Measurements from ENCODE around the gene PLTP. TPM values are rescaled to one million over a fixed set of nuclear protein-coding genes. Genes with fewer than 3 reads are reported as not detected.
A peak's percentile ranks its signal among the peaks of the same experiment; 100 is the strongest.

The PLTP gene
- polyA plus RNA-seq, 2 donors = 27.0 to 27.2 TPM

DNA sequence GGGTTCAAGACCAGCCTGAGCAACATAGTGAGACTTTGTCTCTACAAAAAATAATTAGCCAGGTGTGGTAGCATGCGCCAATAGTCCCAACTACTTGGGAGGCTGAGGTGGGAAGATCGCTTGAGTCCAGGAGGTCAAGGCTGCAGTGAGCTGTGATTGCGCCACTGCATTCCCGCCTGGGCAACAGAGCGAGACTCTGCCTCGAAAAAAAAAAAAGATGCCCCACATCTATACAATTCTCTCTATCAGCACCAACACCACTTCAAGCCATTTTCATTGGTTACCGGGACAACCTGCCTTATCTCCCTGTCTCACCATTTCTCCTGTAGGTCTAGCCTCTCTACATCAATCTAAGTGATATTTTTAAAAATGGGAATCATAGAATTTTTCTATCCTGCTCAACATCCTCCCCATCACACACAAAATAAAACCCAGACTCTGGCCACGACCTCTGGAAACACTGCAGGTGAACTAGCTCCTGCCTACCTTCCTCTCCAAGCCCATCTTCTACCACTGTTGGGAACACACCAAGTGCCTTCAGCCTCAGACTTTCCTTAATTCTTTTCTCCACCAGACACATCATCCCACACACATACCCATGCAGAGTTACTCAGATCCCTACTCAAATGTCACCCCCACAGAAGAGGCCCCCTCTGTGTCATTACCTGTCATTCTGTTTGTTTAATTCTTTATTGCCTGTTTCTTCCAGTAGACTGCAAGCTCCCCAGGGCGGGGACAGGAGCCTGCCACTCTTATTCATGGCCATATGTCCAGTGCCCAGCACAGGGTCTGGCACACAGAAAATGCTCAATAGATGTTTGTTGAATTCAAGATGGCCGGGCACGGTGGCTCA lies 9.6 kb upstream of the PLTP start:
- no peaks in the 10 kb centered on the region for H3K9me3 ChIP-seq (ENCODE audit: control insufficient read depth in 2 of 2, insufficient read depth in 1 of 2, low read depth in 1 of 2, low read length in 1 of 2)
- H3K4me1 ChIP-seq (ENCODE audit: control insufficient read depth in 2 of 2, insufficient read depth in 2 of 2, low read length in 1 of 2) = no peaks in the 10 kb centered on the region
- H3K36me3 ChIP-seq (ENCODE audit: control insufficient read depth in 2 of 2, insufficient read depth in 2 of 2, low read length in 1 of 2) = no peaks in the 10 kb centered on the region
- H3K27ac ChIP-seq (ENCODE audit: low read depth in 2 of 2, low read length in 1 of 2) = no peak overlapping the region
- 82 to 87% methylated on average over 11 of the region's 11 CpGs for WGBS, 2 donors
- no peak overlapping the region for H3K4me3 ChIP-seq (ENCODE audit: low read depth in 1 of 2, low read length in 2 of 2)
- H3K27me3 ChIP-seq (ENCODE audit: control insufficient read depth in 1 of 2, insufficient read depth in 2 of 2, low read length in 2 of 2) = no peaks in the 10 kb centered on the region

DNA sequence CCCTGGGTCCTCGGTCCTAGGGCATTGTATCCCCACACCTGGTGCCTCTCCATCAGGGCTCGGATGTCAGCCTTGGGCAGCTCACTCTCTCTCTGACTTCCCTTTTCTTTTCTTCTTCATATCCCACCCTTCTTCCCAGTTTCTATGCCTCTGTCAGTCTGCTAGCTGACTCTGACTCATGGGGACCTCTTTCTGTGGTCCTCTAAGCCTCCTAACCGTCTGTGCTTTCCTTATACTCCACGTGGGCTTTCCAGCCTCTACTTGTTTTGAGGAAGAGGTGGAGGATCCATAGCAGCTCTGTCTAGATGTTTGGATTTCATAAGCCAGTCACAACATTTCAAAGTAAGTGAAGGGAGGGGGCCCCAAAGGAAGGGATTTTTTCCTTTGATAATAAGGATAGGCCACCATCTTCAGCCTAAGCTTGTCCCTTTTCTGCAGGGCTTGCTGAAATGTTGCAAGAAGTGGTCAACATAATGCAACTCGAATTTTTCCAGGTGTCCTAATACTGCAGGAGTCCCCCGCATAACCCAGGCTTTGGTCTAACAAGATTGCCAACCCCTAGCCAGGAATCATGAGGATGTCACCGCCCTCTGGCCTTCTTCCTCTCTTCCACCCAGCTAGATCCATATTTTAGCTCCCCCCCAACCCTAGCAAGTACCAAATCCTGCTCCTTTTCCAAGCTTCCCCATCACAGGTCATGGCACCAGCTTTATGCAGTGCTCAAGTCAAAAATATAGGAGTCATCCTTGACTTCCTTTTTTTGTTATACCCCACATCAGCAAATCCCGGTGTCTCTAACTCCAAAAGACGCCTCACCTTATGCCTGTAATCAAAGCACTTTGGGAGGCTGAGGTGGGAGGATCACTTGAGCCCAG lies 8.7 kb upstream of the PLTP start:
- Histone ChIP-seq H3K27me3 (ENCODE audit: control insufficient read depth in 1 of 2, insufficient read depth in 2 of 2, low read length in 2 of 2) (no peaks in the 10 kb centered on the region), H3K9me3 (ENCODE audit: control insufficient read depth in 2 of 2, insufficient read depth in 1 of 2, low read depth in 1 of 2, low read length in 1 of 2) (no peaks in the 10 kb centered on the region), H3K27ac (ENCODE audit: low read depth in 2 of 2, low read length in 1 of 2) (peak overlapping the region; percentile 26 to 53), H3K4me3 (ENCODE audit: low read depth in 1 of 2, low read length in 2 of 2) (no peak overlapping the region), H3K36me3 (ENCODE audit: control insufficient read depth in 2 of 2, insufficient read depth in 2 of 2, low read length in 1 of 2) (no peaks in the 10 kb centered on the region), H3K4me1 (ENCODE audit: control insufficient read depth in 2 of 2, insufficient read depth in 2 of 2, low read length in 1 of 2) (no peaks in the 10 kb centered on the region)
- 74% methylated on average over 9 of the region's 9 CpGs for WGBS, 2 donors

DNA sequence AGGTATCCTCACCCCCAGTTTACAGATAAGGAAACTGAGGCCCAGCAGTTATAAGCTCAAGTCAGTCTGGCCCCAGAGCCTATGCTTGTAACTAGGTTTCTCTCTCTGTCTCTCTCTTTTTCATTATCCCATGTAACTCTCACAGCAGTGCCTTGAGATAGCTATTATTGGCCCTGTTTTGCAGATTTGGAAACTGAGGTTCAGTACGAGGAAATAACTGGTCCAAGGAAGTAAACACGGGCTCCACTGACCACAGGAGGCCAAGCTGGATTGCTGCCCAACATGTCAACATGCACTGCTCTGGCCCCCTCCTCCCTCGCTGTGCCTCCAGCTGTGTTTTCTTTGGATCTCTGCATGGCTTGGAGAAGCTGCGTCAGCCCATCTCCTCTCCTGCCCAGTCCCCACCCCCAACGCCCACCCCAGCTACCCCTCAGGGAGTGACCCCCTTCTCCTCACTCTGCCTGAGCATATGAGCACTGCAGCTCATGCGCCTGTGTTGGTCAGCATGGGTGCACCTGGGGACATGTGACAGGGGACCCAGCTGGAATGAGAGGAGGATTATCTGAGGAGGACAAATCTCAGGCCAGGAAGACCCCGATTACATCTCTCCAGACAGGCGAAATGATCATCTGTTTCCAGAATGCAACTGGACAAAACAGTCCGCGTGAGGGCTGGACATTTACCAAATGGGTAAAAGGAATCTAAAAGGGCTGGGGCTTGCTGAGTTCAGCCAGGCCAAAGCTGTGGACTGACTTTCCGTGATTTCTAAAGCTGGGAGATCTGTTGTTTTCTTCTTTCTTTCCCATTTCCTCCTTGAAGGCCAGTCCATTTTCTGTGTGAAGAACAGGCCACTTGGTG lies 7.8 kb upstream of the PLTP start:
- WGBS, 2 donors = 51% methylated on average over 11 of the region's 11 CpGs
- Histone ChIP-seq H3K4me1 (ENCODE audit: control insufficient read depth in 2 of 2, insufficient read depth in 2 of 2, low read length in 1 of 2) (no peaks in the 10 kb centered on the region), H3K4me3 (ENCODE audit: low read depth in 1 of 2, low read length in 2 of 2) (no peak overlapping the region), H3K27ac (ENCODE audit: low read depth in 2 of 2, low read length in 1 of 2) (peak overlapping the region; percentile 26 to 53), H3K27me3 (ENCODE audit: control insufficient read depth in 1 of 2, insufficient read depth in 2 of 2, low read length in 2 of 2) (no peaks in the 10 kb centered on the region), H3K9me3 (ENCODE audit: control insufficient read depth in 2 of 2, insufficient read depth in 1 of 2, low read depth in 1 of 2, low read length in 1 of 2) (no peaks in the 10 kb centered on the region), H3K36me3 (ENCODE audit: control insufficient read depth in 2 of 2, insufficient read depth in 2 of 2, low read length in 1 of 2) (no peaks in the 10 kb centered on the region)

DNA sequence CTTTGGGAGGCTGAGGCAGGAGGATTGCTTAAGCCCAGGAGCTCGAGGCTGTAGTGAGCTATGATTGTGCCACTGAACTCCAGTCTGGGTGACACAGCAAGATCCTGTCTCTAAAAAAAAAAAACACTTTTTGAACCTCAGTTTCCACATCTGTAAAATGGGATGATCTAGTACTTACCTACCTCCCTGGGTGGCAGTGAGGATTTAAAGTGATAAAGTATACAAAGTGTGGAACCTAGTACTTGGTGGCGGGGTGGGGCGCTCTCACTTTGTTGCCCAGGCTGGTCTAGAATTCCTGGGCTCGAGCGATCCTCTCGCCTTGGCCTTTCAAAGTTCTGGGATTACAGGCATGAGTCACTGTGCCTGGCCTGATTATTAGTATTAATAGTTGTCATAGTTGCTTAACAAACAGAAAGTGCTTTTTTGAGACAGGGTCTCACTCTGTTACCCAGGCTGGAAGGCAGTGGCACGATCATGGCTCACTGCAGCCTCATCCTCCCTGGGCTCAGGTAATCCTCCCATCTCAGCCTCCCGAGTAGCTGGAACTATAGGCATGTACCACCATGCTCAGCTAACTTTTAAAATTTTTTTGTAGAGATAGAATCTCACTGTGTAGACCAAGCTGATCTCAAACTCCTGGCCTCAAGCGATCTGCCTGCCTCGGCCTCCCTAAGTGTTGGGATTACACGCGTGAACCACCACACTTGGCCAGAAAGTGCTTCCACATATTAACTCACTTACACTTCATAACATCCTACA lies 7.0 kb upstream of the PLTP start:
- H3K27me3 ChIP-seq (ENCODE audit: control insufficient read depth in 1 of 2, insufficient read depth in 2 of 2, low read length in 2 of 2) = no peaks in the 10 kb centered on the region
- H3K4me3 ChIP-seq (ENCODE audit: low read depth in 1 of 2, low read length in 2 of 2) = no peak overlapping the region
- WGBS, 2 donors = 62 to 74% methylated on average over 12 of the region's 12 CpGs
- peak overlapping the region in 1 of 2 donors; percentile 0 for H3K27ac ChIP-seq (ENCODE audit: low read depth in 2 of 2, low read length in 1 of 2)
- H3K4me1 ChIP-seq (ENCODE audit: control insufficient read depth in 2 of 2, insufficient read depth in 2 of 2, low read length in 1 of 2) = no peaks in the 10 kb centered on the region
- no peaks in the 10 kb centered on the region for H3K9me3 ChIP-seq (ENCODE audit: control insufficient read depth in 2 of 2, insufficient read depth in 1 of 2, low read depth in 1 of 2, low read length in 1 of 2)
- H3K36me3 ChIP-seq (ENCODE audit: control insufficient read depth in 2 of 2, insufficient read depth in 2 of 2, low read length in 1 of 2) = no peaks in the 10 kb centered on the region

DNA sequence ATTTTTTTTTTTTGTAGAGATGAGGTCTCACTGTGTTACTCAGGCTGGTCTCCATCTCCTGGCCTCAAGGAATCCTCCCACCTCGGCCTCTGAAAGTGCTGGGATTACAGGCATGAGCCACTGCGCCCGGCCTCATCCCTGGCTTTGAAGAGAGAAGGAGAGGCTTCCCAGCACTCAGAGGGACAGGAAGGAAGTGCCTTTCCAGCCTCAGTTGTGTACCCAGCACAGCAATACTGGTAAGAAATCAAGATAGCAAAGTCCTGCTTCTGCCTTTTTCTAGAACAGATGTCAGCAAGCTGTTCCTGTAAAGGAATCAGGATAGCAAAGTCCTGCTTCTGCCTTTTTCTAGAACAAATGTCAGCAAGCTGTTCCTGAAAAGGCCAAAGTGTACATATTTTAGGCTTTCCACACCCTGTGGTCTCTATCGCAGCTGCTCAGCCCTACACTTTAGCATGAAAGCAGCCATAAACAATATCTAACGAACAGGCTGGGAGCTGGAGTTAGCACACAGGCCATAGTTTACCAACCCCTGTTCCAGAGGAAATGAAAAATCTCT lies 6.3 kb upstream of the PLTP start:
- no peaks in the 10 kb centered on the region for H3K36me3 ChIP-seq (ENCODE audit: control insufficient read depth in 2 of 2, insufficient read depth in 2 of 2, low read length in 1 of 2)
- no peaks in the 10 kb centered on the region for H3K9me3 ChIP-seq (ENCODE audit: control insufficient read depth in 2 of 2, insufficient read depth in 1 of 2, low read depth in 1 of 2, low read length in 1 of 2)
- 63 to 66% methylated on average over 5 of the region's 5 CpGs for WGBS, 2 donors
- no peak overlapping the region for H3K4me3 ChIP-seq (ENCODE audit: low read depth in 1 of 2, low read length in 2 of 2)
- H3K27ac ChIP-seq (ENCODE audit: low read depth in 2 of 2, low read length in 1 of 2) = peak overlapping the region in 1 of 2 donors; percentile 0
- H3K4me1 ChIP-seq (ENCODE audit: control insufficient read depth in 2 of 2, insufficient read depth in 2 of 2, low read length in 1 of 2) = no peaks in the 10 kb centered on the region
- H3K27me3 ChIP-seq (ENCODE audit: control insufficient read depth in 1 of 2, insufficient read depth in 2 of 2, low read length in 2 of 2) = no peaks in the 10 kb centered on the region

DNA sequence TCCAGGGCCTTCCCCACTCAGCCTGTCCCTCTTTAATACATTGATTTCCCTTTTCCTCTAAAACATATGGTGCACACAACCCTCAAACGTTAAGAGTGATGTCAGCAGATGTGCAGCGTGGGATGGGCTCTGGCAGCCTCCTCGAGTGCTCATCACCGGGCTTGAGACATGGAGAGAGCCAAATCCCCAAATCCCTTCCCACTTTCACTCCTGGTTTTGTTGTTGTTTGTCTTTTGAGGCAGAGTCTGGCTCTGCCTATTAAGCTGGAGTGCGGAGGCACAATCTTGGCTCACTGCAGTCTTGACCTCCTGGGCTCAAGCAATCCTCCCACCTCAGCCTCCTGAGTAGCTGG lies 5.8 kb upstream of the PLTP start:
- no peak overlapping the region for H3K27ac ChIP-seq (ENCODE audit: low read depth in 2 of 2, low read length in 1 of 2)
- 50 to 56% methylated on average over 5 of the region's 5 CpGs for WGBS, 2 donors
- H3K9me3 ChIP-seq (ENCODE audit: control insufficient read depth in 2 of 2, insufficient read depth in 1 of 2, low read depth in 1 of 2, low read length in 1 of 2) = no peaks in the 10 kb centered on the region
- no peaks in the 10 kb centered on the region for H3K27me3 ChIP-seq (ENCODE audit: control insufficient read depth in 1 of 2, insufficient read depth in 2 of 2, low read length in 2 of 2)
- no peaks in the 10 kb centered on the region for H3K36me3 ChIP-seq (ENCODE audit: control insufficient read depth in 2 of 2, insufficient read depth in 2 of 2, low read length in 1 of 2)
- no peaks in the 10 kb centered on the region for H3K4me1 ChIP-seq (ENCODE audit: control insufficient read depth in 2 of 2, insufficient read depth in 2 of 2, low read length in 1 of 2)
- no peak overlapping the region for H3K4me3 ChIP-seq (ENCODE audit: low read depth in 1 of 2, low read length in 2 of 2)

DNA sequence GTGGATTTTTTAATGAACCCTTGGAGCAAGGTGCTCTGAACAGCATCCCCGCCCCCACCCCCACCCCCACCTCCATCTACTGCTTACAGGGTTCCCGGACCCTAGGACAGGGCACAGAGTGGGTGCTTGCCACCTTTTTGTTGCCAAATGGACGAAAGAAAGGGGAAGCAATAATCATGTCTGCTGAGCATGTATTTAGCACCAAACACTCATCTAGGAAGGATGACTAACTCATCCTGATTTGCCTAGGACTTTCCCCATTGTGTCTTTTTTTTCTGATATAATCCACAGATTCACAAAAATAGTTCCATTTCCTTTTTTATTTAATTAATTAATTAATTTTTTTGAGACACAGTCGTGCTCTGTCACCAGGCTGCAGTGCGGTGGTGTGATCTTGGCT lies 1.2 kb upstream of the PLTP start:
- H3K27me3 ChIP-seq (ENCODE audit: control insufficient read depth in 1 of 2, insufficient read depth in 2 of 2, low read length in 2 of 2) = no peaks in the 10 kb centered on the region
- no peak overlapping the region for H3K4me3 ChIP-seq (ENCODE audit: low read depth in 1 of 2, low read length in 2 of 2)
- no peaks in the 10 kb centered on the region for H3K36me3 ChIP-seq (ENCODE audit: control insufficient read depth in 2 of 2, insufficient read depth in 2 of 2, low read length in 1 of 2)
- H3K27ac ChIP-seq (ENCODE audit: low read depth in 2 of 2, low read length in 1 of 2) = no peak overlapping the region
- no peaks in the 10 kb centered on the region for H3K9me3 ChIP-seq (ENCODE audit: control insufficient read depth in 2 of 2, insufficient read depth in 1 of 2, low read depth in 1 of 2, low read length in 1 of 2)
- 46 to 50% methylated on average over 5 of the region's 5 CpGs for WGBS, 2 donors
- peaks cover 10 to 11% of the 10 kb centered on the region in 2 donors for H3K4me1 ChIP-seq (ENCODE audit: control insufficient read depth in 2 of 2, insufficient read depth in 2 of 2, low read length in 1 of 2)

DNA sequence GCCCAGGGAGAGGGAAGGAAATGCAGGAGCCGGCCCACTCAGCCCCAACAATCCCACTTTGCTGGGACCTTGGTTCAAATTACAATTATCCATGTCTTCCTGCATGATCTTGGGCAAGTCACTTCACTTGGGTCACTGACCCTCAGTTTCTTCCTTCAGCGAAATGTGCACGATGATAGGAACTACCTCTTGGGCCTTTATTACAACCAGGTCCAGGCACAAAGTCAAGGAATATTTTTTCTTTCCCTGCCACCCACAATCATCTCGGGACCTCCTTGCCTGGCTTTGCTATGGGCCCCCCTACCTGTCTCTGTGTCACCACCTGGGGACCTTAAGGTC lies 358 bp upstream of the PLTP start:
- H3K9me3 ChIP-seq (ENCODE audit: control insufficient read depth in 2 of 2, insufficient read depth in 1 of 2, low read depth in 1 of 2, low read length in 1 of 2) = no peaks in the 10 kb centered on the region
- peaks cover 10 to 11% of the 10 kb centered on the region in 2 donors for H3K4me1 ChIP-seq (ENCODE audit: control insufficient read depth in 2 of 2, insufficient read depth in 2 of 2, low read length in 1 of 2)
- H3K27me3 ChIP-seq (ENCODE audit: control insufficient read depth in 1 of 2, insufficient read depth in 2 of 2, low read length in 2 of 2) = no peaks in the 10 kb centered on the region
- H3K36me3 ChIP-seq (ENCODE audit: control insufficient read depth in 2 of 2, insufficient read depth in 2 of 2, low read length in 1 of 2) = no peaks in the 10 kb centered on the region
- WGBS, 2 donors = 16 to 23% methylated on average over 4 of the region's 4 CpGs
- peak overlapping the region; percentile 6 to 70 for H3K27ac ChIP-seq (ENCODE audit: low read depth in 2 of 2, low read length in 1 of 2)
- peak overlapping the region; percentile 41 to 43 for H3K4me3 ChIP-seq (ENCODE audit: low read depth in 1 of 2, low read length in 2 of 2)

Measured in esophagus (tissue), 2 donors.